Small intestine (tissue), 7 donors: Measurements from ENCODE around the gene ZCRB1. TPM values are rescaled to one million over a fixed set of nuclear protein-coding genes. Genes with fewer than 3 reads are reported as not detected.
"Not testable (repeated sequence)": the region's sequence is repeated elsewhere in the genome, so short reads cannot be mapped to it uniquely, and the experiment has no call there.

ENCODE experiments used
- DNase-seq, 2 donors: peaks; one replicate each; pipeline versions ENCODE4 v3.0.0 to v3.0.0-alpha.2; 2013
- FAIRE-seq: peaks from 2 replicates; lab custom pipeline; 2012; peaks lifted over from hg19 to GRCh38; lab: Jason Lieb, UNC
- H3K27ac ChIP-seq, 3 donors: one replicate each; pipeline ENCODE4 v1.5.1; 2013; ENCODE audit warnings: low read length in 2 of 3, mild to moderate bottlenecking in 2 of 3, control low read depth in 1 of 3, inconsistent platforms in 1 of 3, low read depth in 1 of 3, moderate library complexity in 1 of 3
- H3K27me3 ChIP-seq, 3 donors: one replicate each; pipeline ENCODE4 v1.6.1; 2013; ENCODE audit warnings: low read length in 3 of 3, inconsistent platforms in 1 of 3; ENCODE audit not compliant: control insufficient read depth in 3 of 3, insufficient read depth in 3 of 3
- H3K36me3 ChIP-seq, 3 donors: one replicate each; pipeline ENCODE4 v1.6.1; 2013; ENCODE audit warnings: low read length in 3 of 3, inconsistent platforms in 1 of 3, low read depth in 1 of 3, mild to moderate bottlenecking in 1 of 3, moderate library complexity in 1 of 3; ENCODE audit not compliant: control insufficient read depth in 3 of 3, insufficient read depth in 2 of 3
- H3K4me1 ChIP-seq, 3 donors: one replicate each; pipeline ENCODE4 v1.6.1; 2013; ENCODE audit warnings: low read length in 2 of 3, inconsistent platforms in 1 of 3, low read depth in 1 of 3, mild to moderate bottlenecking in 1 of 3, moderate library complexity in 1 of 3; ENCODE audit not compliant: control insufficient read depth in 3 of 3, insufficient read depth in 2 of 3
- H3K4me3 ChIP-seq, 3 donors: one replicate each; pipeline ENCODE4 v1.5.1; 2013; ENCODE audit warnings: low read length in 3 of 3, control low read depth in 1 of 3, inconsistent platforms in 1 of 3, low read depth in 1 of 3, mild to moderate bottlenecking in 1 of 3, moderate library complexity in 1 of 3
- H3K9me3 ChIP-seq, 2 donors: one replicate each; pipeline ENCODE4 v1.6.1; 2013; ENCODE audit warnings: low read depth in 1 of 2, low read length in 1 of 2; ENCODE audit not compliant: control insufficient read depth in 2 of 2, insufficient read depth in 1 of 2
- WGBS, 3 donors: extraction: QIAGEN DNeasy Blood & Tissue Kit; methylation state at CpG; one replicate each; pipeline ENCODE4 v1.1.7; 2013; 5-methylcytosine and 5-hydroxymethylcytosine counted together
- polyA plus RNA-seq, 4 donors: library from polyadenylated mRNA; stranded (reverse) in 3 of 4; unstranded in 1 of 4; fragments of 200-250 nt in 3 of 4; fragments of 120-200 nt in 1 of 4; gene quantifications; one replicate each; pipeline versions ENCODE4 v1.2.1 to v1.2.3, GENCODE V29; 2013
- donor health status: healthy with polysubstance abuse.
- donor health status: control.
- donor health status: control.
- donor health status: Bipolar disorder and iron deficiency.
- donor health status: healthy.

The ZCRB1 gene
- polyA plus RNA-seq, 4 donors: 29.7 to 38.4 (median 35.2) TPM

DNA sequence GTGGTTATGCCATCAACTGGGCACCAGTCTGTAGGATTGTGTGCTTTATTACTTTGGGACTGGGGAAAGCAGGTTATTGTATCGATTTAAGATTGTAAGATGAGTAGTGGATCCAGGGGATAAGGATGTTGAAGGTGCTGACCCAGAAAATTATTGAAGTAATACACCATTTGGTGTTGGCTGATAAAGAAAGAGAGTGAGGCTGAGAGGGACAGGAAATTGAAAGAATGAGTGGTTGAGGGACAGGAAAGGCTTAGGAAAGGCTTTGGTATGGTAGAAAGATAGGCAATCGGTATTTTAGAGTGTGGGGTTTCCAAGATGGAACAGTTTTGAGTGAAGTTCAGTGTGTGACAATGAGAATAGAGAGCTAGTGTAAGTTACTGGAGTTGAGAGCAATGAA, 12.4 kb upstream of the ZCRB1 start:
- no peaks in the 10 kb centered on the region for H3K4me1 ChIP-seq
- peaks cover 0 to 14% (median 8%) of the 10 kb centered on the region in 3 donors for H3K36me3 ChIP-seq
- no peaks in the 10 kb centered on the region for H3K27me3 ChIP-seq
- DNase-seq (no peak), FAIRE-seq (no peak)
- 88 to 90% (median 89%) methylated on average over 2 of the region's 2 CpGs for WGBS, 3 donors
- H3K9me3 ChIP-seq: no peaks in the 10 kb centered on the region
- no peak overlapping the region for H3K4me3 ChIP-seq
- no peak overlapping the region for H3K27ac ChIP-seq

DNA sequence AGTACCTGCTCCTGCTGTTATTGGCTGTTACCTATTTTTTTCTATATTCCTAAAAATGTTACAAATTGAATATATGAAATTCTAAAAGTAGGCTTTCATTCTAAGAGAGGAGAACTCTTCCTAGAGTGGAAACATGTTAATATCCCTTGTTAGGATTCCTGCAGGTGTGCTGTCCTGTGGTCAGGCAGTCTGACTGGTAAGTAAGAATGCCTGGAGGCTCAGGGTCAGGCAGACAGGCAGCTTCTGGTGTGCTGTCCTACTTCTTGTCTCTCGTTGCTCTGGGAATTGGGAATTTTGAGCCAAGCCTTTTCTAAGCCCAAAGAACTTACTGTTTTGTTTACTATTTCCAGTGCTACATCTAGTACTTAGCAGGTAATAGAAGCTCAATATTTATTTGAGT, 10.4 kb upstream of the ZCRB1 start:
- no peak overlapping the region for H3K27ac ChIP-seq
- no peak overlapping the region for H3K4me3 ChIP-seq

DNA sequence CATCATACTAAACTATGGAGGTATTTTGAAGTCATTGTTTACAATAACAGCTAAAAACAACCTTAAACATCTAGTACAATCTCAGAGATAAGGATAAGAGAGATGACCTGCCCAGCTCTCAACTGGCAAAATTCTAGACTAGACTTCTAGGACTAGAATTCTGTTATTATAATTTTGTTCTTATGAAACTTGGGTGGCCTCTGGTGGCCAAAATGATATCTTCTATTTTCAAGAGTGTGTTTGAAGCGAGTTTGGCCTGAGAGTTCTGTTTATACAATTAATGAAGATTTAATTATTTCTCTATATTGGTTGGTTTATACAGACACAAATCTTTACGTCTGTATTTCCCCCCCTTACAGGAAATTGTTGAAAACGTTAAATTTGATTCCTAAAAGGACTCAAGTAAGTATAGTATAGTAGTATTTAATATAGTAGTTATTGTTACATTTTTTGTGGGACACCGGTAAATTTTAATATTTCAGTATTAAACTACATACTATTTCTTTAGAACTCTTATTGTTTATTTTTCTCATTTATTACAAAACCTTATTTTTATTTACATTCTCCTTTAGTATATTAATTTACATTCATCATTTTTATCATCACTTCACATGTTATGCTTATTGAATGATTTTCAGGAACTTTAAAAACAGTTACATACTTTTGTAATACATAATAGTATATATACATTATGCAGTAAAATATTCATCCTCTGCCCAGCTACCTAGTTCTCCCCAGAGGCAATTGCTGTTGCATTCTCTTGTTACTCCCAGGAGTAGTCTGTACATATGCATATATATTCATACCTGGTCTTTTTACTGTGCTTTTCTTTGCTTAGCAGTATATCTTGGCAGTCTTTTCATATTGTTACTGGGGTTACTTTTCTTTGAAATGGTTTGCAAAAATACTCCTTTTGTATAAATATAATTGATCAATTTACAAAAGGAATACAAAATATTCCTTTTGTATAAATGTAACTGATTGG, 6.7 kb upstream of the ZCRB1 start:
- Histone ChIP-seq H3K27ac (no peak overlapping the region), H3K4me1 (peaks cover 0 to 2% (median 1%) of the 10 kb centered on the region in 3 donors), H3K9me3 (no peaks in the 10 kb centered on the region), H3K36me3 (peaks cover 0 to 11% (median 4%) of the 10 kb centered on the region in 3 donors), H3K4me3 (no peak overlapping the region), H3K27me3 (no peaks in the 10 kb centered on the region)
- 30 to 34% (median 33%) methylated on average over 4 of the region's 4 CpGs for WGBS, 3 donors
- FAIRE-seq: peak; percentile 5
- DNase-seq: peak; percentile 54 to 58

More for the DNA sequence above, 10.4 kb upstream of the ZCRB1 start:
- Histone ChIP-seq H3K4me1 (no peaks in the 10 kb centered on the region), H3K9me3 (no peaks in the 10 kb centered on the region), H3K27me3 (no peaks in the 10 kb centered on the region), H3K36me3 (peaks cover 0 to 12% (median 8%) of the 10 kb centered on the region in 3 donors)
- 38 to 89% (median 81%) methylated on average over 1 of the region's 1 CpG for WGBS, 3 donors
- FAIRE-seq: no peak
- no peak for DNase-seq

DNA sequence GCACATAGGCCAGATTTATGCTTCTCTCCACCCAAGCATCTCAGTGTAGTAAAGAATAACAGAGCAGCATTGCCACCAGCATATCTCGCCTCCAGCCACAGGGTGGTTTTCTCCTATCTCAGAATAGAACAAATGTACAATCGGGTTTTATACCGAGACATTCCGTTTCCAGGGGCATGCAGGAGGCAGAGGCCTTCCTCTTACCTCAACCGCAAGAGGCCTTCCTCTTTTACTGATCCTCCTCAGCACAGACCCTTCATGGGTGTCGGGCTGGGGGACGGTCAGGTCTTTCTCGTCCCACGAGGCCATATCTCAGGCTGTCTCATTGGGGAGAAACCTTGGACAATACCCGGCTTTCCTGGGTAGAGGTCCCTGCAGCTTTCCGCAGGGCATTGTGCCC, 4.2 kb upstream of the ZCRB1 start:
- not testable (repeated sequence) for FAIRE-seq

DNA sequence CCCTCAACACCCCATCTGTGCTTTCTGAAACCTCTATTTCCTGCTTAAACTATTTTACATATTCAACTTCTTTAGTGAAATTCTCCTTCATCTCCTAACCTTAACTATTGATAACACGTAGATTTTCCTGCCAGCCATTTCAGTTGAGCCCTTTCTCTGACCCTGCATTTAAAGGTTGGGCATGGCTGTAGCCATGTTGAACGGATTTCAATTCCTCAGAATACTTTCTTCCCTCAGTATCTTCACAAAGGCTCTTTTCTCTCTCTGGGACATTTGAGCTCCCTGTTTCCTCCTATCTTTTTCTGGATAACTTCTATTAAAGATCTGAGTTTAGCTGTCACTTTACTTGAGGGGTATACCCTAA, 1.3 kb upstream of the ZCRB1 start:
- Histone ChIP-seq H3K4me3 (peak overlapping the region in 2 of 3 donors; percentile 78 to 95), H3K27me3 (no peaks in the 10 kb centered on the region), H3K36me3 (peaks cover 0 to 5% (median 0%) of the 10 kb centered on the region in 3 donors), H3K9me3 (no peaks in the 10 kb centered on the region), H3K4me1 (peaks cover 0 to 7% (median 6%) of the 10 kb centered on the region in 3 donors), H3K27ac (peak overlapping the region in 2 of 3 donors; percentile 89 to 92)
- DNase-seq (no peak), FAIRE-seq (no peak)
- 18 to 38% (median 22%) methylated on average over 2 of the region's 2 CpGs for WGBS, 3 donors

More for the DNA sequence above, 4.2 kb upstream of the ZCRB1 start:
- DNase-seq, H3K4me3 ChIP-seq, H3K27me3 ChIP-seq, H3K9me3 ChIP-seq, H3K36me3 ChIP-seq, H3K4me1 ChIP-seq, H3K27ac ChIP-seq: not testable (repeated sequence)
- WGBS, 3 donors: 82 to 91% (median 83%) methylated on average over 11 of the region's 11 CpGs

DNA sequence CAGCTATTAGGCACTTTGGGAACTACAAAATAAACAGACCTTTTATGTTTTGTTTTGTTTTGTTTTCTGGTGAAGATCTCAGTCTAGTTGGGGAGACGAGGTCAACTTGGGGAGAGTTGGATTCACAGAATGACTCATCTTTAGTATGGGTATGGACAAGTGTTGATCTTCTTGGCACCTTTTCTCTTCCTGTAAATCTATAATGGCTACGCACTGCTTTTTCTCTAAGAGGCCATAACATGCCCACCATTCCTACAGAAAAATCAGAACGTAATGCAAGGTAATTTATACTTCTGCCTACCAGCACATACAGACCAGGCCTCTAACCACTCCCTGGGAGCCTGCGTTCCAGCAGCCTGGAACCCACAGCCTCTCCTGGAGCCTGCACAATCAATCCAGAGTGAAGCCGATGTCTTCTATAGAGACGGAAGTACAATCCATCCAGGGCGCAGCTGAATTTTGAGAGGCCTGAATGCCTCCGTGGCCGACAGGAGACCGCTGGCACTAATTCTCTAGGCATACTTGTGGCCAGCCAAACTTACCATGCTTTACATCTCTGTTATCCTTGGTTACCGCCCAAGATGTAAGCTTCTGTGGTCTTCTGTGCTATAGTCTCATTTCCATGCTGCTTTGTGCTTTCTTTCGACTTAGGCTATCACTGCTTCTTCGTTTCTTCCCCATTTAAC, 790 bp upstream of the ZCRB1 start:
- Histone ChIP-seq H3K36me3 (peaks cover 0 to 5% (median 0%) of the 10 kb centered on the region in 3 donors), H3K4me1 (peaks cover 0 to 7% (median 6%) of the 10 kb centered on the region in 3 donors), H3K27me3 (no peaks in the 10 kb centered on the region), H3K27ac (peak overlapping the region; percentile 74 to 92 (median 89)), H3K4me3 (peak overlapping the region; percentile 78 to 95 (median 88)), H3K9me3 (no peaks in the 10 kb centered on the region)
- 3 to 6% (median 6%) methylated on average over 13 of the region's 13 CpGs for WGBS, 3 donors
- no peak for FAIRE-seq
- DNase-seq: peak; percentile 32 to 56

DNA sequence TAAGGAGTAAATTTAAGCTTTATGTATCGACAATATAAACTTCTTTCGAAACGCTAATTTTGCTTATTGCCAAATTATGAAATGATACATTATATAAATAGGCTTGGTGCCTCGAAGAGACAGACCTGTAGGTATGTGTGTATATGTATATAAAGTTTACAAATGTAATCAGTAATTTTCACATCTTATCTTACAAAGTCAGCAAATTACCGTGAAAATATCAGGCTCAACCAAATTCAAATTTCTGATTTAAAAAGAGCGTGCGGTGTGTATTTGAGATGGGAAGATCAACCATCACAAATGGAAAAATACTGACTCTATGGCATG, 605 bp downstream of the ZCRB1 start:
- Histone ChIP-seq H3K9me3 (no peaks in the 10 kb centered on the region), H3K4me3 (peak overlapping the region; percentile 78 to 95 (median 88)), H3K4me1 (peaks cover 0 to 7% (median 6%) of the 10 kb centered on the region in 3 donors), H3K27ac (peak overlapping the region; percentile 74 to 92 (median 89)), H3K36me3 (peaks cover 0 to 7% (median 0%) of the 10 kb centered on the region in 3 donors), H3K27me3 (no peaks in the 10 kb centered on the region)
- 35 to 45% (median 37%) methylated on average over 7 of the region's 7 CpGs for WGBS, 3 donors
- DNase-seq (no peak), FAIRE-seq (no peak)

DNA sequence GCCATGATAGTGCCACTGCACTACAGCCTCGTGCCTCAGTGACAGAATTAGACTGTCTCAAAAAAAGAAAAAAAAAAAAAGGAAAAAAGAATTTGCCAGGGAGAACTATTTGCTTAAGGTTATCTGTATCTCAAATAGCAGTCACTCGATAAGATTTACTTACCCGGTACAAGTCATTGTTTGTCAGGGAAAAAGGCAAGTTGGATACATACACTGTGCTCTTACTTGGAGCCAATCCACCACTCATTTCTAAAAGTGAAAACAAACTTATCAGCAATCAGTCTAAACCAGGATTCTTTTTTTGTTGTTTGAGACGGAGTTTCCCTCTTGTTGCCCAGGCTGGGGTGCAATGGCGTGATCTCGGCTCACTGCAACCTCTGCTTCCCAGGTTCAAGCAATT, 2.0 kb downstream of the ZCRB1 start:
- Histone ChIP-seq H3K27ac (no peak overlapping the region), H3K36me3 (peaks cover 0 to 6% (median 0%) of the 10 kb centered on the region in 3 donors), H3K4me1 (peaks cover 0 to 7% (median 6%) of the 10 kb centered on the region in 3 donors), H3K9me3 (no peaks in the 10 kb centered on the region), H3K27me3 (no peaks in the 10 kb centered on the region), H3K4me3 (no peak overlapping the region)
- DNase-seq (no peak), FAIRE-seq (no peak)
- WGBS, 3 donors: 80 to 89% (median 81%) methylated on average over 6 of the region's 6 CpGs
